HUES64 (cell line): ENCODE measurements around the gene CHEK1.
"Not testable (repeated sequence)": the region's sequence is repeated elsewhere in the genome, so short reads cannot be mapped to it uniquely, and the experiment has no call there.

Experiments used
- H3K27ac ChIP-seq: 2 replicates; pipeline ENCODE4 v1.7.0; 2013; ENCODE audit warnings: low read depth, low read length, inconsistent platforms
- H3K27me3 ChIP-seq: 2 replicates; pipeline ENCODE4 v1.6.1; 2013; ENCODE audit warnings: mild to moderate bottlenecking, low read length; ENCODE audit not compliant: insufficient read depth
- H3K36me3 ChIP-seq: 2 replicates; pipeline ENCODE4 v1.6.1; 2013; ENCODE audit warnings: mild to moderate bottlenecking, low read length; ENCODE audit not compliant: insufficient read depth
- H3K4me1 ChIP-seq: 2 replicates; pipeline ENCODE4 v1.6.1; 2013; ENCODE audit warnings: mild to moderate bottlenecking, low read length, moderate library complexity; ENCODE audit not compliant: insufficient read depth
- H3K4me3 ChIP-seq: 2 replicates; pipeline ENCODE4 v1.5.1; 2013; ENCODE audit warnings: mild to moderate bottlenecking, low read length, moderate library complexity
- H3K9ac ChIP-seq: 2 replicates; pipeline ENCODE4 v1.6.1; 2013; ENCODE audit warnings: mild to moderate bottlenecking, low read depth, low read length
- H3K9me3 ChIP-seq: 2 replicates; pipeline ENCODE4 v1.6.1; 2013; ENCODE audit warnings: low read depth, low read length; ENCODE audit not compliant: insufficient read depth
- WGBS: fragments of 150-250, 120-280 bp; methylation state at CpG from one replicate; pipeline ENCODE4 v1.1.7; 2013; ENCODE audit warnings: missing lambda C conversion rate; 5-methylcytosine and 5-hydroxymethylcytosine counted together

The CHEK1 gene

DNA sequence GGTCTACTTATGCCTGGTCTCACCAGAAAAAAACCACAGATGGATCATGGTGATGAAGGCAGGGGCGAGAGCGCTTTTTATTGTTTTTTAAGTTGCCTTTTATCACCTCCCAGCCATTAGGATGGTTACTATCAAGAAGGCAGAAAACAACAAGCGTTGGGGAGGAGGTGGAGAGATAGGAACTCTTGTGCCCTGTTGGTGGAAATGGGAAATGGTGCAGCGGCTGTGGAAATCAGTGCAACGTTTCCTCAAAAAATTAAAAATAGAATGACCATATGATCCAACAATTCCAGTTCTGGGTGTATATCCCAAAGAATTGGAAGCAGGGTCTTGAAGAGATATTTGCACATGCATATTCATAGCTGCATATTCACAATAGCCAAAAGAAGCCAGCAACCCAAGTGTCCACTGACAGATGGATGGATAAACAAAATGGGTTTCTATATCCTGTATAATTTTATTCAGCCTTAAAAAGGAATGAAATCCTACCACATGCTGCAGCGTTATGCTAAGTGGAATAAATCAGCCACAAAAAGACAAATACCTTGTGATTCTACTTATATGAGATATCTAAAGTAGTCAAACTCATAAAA lies 76.2 kb downstream of the CHEK1 start:
- no peaks in the 10 kb centered on the region for H3K9me3 ChIP-seq
- no peak overlapping the region for H3K27ac ChIP-seq
- H3K36me3 ChIP-seq = no peaks in the 10 kb centered on the region
- H3K27me3 ChIP-seq = no peaks in the 10 kb centered on the region
- 85% methylated on average over 4 of the region's 6 CpGs for WGBS
- no peak overlapping the region for H3K4me3 ChIP-seq
- H3K4me1 ChIP-seq = peaks cover 15% of the 10 kb centered on the region
- no peak overlapping the region for H3K9ac ChIP-seq

- Histone ChIP-seq H3K4me1 (peaks cover 15% of the 10 kb centered on the region), H3K9ac (no peak overlapping the region), H3K4me3 (no peak overlapping the region), H3K9me3 (no peaks in the 10 kb centered on the region), H3K27me3 (no peaks in the 10 kb centered on the region), H3K36me3 (no peaks in the 10 kb centered on the region), H3K27ac (no peak overlapping the region; the same call in 1 of the 2 replicates)
- 44% methylated on average over 6 of the region's 6 CpGs for whole genome bisulfite sequencing
Measured at GRCh38 chr11:125701858-125702621, 77.1 kb downstream of the CHEK1 start.

DNA sequence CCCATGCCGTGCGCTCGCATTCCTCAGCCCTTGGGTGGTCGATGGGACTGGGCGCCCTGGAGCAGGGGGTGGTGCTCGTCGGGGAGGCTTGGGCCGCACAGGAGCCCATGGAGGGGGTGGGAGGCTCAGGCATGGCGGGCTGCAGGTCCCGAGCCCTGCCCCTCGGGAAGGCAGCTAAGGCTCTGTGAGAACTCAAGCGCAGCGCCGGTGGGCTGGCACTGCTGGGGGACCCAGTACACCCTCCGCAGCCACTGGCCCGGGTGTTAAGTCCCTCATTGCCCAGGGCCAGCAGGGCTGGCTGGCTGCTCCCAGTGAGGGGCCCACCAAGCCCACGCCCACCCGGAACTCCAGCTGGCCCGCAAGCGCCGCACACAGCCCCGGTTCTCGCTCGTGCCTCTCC lies 79.7 kb downstream of the CHEK1 start:
- H3K4me1 ChIP-seq = peaks cover 15% of the 10 kb centered on the region
- not testable (repeated sequence) for H3K9ac ChIP-seq, H3K36me3 ChIP-seq, H3K9me3 ChIP-seq, H3K27me3 ChIP-seq, H3K4me3 ChIP-seq, H3K27ac ChIP-seq
- WGBS = 93% methylated on average over 24 of the region's 24 CpGs

DNA sequence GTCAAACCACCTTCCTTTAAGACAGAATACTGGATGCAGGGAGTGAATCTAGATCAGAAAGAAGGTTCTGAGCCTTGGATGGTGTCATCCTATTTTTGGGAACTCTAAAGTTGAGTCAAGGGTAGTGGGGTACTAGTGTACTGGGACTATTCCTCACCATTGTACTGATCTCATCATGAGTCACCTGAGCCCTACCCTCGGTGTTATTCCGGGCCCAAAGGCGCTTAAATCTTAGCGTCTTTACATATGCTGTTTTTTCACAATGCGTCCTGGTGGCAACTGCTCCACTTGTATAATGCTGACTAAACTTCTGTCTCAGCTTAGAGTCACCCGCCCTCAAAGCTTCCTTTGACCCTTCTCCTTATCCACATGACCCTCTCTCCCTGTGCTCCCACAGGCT lies 95.8 kb downstream of the CHEK1 start:
- no peaks in the 10 kb centered on the region for H3K4me1 ChIP-seq
- no peak overlapping the region for H3K4me3 ChIP-seq
- peaks cover 12% of the 10 kb centered on the region; the same call in 1 of the 2 replicates for H3K9me3 ChIP-seq
- H3K27me3 ChIP-seq = no peaks in the 10 kb centered on the region
- H3K9ac ChIP-seq = no peak overlapping the region
- no peak overlapping the region for H3K27ac ChIP-seq
- no peaks in the 10 kb centered on the region for H3K36me3 ChIP-seq
- WGBS = 85% methylated on average over 6 of the region's 6 CpGs

DNA sequence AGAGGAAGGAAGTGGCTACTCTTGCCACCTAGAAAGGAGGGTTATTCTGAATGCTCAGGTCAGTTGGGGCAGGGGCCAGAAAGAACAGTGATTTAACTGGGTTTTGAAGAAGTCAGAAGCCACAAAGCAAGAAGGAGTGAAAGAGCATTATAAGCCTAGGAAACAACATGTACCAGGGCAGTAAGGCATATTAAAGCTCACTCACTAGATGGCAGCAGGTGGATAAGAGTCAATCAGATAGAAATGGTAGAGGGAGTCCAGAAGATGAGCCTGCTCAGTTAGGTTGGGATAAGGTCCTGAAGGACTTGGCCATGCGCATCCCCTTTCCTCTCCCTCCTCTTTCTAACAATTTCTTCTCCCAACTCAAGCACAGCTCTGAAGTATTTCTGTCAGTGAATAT lies 99.2 kb downstream of the CHEK1 start:
- no CpG with 5 or more reads among the region's 1 CpG for WGBS
- no peaks in the 10 kb centered on the region for H3K4me1 ChIP-seq
- H3K9ac ChIP-seq = no peak overlapping the region
- H3K27ac ChIP-seq = no peak overlapping the region
- no peaks in the 10 kb centered on the region for H3K9me3 ChIP-seq
- no peaks in the 10 kb centered on the region for H3K27me3 ChIP-seq
- no peak overlapping the region for H3K4me3 ChIP-seq
- no peaks in the 10 kb centered on the region for H3K36me3 ChIP-seq
